ENCODE results near the gene MPEG1.

The MPEG1 gene

DNA sequence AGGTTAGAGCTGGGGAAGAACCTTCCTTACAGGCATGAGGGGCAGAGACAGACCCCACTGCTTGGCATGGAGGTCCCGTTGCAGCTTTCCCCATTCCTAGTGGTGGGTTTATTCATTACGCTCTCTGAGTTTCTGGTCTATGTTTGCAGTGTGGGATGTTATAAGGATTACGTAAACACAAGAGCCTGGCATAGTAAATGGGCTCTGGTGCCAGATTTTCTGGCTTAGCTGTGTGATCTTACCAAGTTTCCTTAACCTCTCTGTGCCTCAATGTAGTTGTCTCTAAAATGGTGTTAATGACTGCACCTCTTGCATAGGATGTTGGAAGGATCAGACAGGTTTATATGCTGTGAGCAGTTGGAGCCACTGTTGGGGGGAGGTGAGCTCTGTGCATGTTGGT lies 25.7 kb downstream of the MPEG1 start:
- DNase-seq, result no peak

DNA sequence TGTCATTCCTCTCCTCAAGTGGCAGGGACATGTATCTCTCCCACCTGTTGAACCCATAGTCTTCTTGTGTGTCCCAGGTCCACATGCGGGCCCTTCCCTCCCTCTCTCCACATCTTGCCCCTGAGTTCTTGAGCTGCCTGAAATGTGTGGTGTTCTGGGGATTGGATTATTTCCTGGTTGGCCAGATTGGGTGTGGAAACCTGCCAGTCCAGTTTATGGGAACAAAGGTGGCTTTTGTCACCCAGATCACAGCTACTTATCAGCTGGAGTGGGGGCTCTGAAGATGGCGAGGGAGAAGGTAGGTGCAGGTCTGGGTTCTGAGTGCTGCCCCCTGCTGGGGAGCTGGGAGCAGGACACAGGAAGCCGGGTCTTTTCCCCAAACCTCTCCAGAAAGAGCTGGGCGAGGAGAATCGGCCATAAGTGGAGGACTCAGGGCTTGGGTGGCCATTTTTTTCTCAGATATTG lies 26.6 kb downstream of the MPEG1 start:
- DNase-seq, result peak; percentile 42

DNA sequence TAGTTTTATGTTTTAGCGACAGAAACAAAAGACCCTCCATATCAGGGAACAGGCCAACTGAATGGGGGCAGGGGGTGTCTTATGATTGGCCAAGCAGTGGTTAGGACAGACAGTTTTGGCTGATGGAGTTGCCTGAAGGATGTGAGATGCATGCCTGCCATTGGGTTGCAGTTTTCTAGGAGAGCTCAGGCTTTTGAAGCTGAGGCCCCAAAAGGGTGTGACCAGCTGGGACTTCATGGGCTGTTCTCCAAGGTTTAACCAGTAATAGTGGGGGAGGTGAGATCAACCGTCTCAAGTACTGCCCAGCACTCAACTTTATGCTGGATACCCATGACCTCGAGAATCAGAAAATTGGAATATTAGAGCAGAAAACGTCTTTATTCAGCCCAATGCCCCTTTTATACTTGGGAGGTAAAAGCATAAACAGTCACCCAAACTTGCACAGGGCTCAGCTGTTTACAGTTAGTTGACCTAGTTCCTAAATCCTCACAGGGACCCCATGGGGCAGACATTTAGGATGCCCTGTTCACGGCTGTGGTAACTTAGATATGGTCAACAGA lies 27.3 kb downstream of the MPEG1 start:
- DNase-seq, result no peak

DNA sequence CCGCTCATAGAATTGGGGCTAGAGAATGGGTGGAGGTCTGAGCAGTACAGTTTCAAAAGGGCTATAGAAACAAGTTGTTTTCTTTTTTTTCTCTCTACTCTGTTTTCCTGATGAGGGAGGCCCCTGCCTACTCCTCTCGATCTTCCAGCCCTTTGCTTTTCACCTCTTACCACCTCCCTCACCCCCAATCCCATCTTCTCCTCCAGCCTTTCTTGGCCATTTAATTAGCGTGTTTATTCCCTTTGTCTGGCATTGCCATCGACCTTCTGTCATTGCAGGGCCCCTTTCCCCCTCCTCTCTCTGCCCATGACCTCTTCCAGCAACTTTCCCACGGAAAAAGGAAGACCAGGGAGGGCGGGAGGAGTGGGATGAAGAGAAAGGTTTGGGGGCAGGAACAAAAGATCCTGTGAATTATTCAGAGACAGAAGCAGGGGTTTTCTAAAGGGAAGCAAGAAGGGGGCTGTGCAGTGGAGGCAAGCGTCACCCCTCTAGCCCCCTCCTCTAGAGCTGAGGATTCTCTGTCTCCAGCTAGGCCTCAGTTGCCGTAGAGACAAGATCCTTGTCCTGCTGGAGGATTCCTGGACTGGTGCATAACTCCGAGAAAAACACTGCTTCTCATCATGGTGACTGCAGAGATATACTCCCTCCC lies 27.9 kb downstream of the MPEG1 start:
- no peak for DNase-seq

DNA sequence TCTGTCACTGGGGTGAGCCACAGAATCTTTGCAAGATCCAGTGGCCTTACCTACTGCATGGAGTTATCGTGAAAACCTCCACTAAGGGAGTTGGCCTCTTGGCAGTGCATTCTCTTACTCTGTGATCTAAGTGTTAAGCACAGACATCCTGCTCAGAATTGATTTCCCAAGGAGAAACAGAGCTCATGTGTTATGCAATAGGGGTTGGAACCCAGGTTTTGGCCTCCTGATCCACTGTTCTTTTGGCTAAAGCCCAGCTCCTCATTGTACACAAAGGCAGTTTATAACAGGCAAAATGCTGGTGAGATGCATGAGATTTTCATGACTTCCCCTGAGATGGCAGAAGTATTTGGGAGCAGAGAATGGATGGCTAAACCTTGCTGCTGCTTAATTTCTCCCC lies 29.0 kb downstream of the MPEG1 start:
- DNase-seq, result no peak

DNA sequence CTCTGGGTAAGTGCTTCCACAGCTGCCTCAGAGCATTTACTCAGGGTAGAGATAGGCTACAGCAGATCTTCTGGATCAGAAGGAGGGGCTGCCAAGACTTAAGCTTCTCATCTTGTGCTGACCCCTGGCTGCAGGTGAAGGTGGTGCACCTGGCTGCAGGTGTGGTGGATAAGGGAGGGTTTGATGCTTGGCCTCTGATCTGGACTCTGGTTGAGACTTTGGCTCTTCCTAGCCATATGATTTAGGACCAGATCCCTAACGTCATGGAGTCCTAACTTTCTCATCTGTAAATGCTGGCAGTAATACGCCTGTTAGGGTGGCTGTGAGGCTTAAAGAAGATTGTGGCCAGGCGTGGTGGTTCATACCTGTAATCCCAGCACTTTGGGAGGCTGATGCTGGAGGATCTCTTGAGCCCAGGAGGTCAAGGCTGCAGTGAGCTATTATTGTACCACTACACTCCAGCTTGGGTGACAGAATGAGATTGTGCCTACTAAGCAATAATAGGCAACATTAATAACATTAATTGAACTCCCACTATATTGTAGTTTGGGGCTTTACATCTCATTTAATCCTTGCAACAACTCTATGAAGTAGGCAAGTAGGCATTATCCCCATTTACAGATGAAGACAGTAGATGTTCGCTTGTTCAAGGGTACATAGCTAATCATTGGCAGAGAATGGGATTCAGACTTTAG lies 30.1 kb downstream of the MPEG1 start:
- DNase-seq, result no peak

DNA sequence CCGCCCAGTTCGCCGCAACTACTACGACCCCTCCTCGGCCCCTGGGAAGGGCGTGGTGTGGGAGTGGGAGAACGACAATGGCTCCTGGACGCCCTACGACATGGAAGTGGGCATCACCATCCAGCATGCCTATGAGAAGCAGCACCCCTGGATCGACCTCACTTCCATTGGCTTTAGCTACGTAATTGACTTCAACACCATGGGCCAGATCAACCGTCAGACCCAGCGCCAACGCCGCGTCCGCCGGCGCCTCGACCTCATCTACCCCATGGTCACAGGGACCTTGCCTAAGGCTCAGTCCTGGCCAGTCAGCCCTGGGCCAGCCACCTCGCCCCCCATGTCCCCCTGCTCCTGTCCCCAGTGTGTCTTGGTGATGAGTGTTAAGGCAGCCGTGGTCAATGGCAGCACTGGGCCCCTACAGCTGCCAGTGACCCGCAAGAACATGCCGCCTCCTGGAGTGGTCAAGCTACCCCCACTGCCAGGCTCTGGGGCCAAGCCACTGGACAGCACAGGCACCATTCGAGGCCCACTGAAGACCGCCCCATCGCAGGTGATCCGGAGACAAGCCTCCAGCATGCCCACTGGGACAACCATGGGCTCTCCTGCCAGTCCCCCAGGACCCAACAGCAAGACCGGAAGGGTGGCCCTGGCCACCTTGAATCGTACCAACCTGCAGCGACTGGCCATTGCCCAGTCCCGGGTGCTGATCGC lies 30.8 kb downstream of the MPEG1 start:
- DNase-seq, result no peak

DNA sequence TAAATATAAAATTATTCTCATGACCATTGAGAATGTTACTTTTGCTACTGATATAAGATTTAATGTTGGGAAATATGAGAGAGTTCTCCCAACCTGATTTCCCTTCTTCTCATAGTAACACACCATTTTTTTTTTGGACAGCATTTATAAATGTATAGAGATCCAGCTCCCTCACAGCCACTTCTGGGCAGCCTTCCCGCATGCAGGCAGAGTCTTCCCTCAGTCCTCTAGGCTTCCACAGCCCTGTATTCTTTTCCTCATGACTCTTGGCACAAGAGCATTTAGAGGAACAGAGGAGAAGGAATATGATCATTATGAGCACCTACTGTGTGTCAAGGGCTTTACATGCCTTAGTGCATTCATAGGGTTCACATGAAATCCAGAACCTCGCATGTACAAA lies 31.8 kb downstream of the MPEG1 start:
- DNase-seq, result no peak

DNA sequence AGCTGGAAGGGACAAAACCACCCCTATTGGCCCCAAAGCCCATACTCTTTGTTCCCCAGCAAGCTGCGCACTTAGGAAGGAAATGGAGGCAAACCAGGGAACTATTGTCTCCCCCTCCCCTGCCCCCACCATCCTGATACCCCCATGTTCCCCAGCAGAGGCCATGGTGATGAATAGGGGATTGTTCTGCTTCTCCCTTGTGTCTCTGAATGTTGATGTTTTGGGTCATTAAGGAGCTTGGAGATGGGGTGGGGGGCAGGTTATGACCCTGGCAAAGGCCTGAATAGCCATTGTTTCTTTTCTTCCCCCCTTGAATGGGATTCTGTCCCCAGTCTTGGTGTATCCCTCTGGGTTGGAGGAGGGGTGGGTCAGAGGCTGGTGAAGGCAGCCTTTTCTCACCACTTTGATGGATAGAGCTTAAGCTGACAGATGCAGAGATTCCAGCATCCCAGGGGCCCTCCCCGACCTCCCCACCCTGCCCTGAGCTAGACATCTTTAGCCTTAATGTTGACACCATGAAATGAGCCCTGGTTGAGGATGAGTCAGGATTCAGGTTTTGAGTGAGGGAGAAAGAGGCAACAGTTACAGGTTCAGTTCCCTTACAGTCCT lies 32.5 kb downstream of the MPEG1 start:
- DNase-seq, result no peak

DNA sequence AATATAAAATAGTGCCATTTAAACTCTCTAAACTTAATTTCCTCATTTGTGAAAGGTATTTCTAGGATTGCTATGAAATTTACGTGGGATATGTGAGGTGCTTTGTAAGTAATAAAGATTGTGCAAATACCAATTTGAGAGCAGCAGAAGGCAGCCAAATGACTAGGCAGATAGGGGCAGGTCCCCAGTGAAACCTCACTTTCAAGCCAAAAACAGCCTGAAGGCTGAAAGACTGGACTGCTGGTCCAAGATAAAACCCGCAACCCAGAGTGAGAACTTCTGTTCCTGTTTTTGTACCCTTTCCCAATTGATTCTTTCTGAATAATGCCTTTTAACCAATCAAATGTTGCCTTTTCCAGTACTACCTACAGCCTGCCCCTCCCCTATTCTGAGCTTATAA lies 33.6 kb downstream of the MPEG1 start:
- DNase-seq, result no peak

DNA sequence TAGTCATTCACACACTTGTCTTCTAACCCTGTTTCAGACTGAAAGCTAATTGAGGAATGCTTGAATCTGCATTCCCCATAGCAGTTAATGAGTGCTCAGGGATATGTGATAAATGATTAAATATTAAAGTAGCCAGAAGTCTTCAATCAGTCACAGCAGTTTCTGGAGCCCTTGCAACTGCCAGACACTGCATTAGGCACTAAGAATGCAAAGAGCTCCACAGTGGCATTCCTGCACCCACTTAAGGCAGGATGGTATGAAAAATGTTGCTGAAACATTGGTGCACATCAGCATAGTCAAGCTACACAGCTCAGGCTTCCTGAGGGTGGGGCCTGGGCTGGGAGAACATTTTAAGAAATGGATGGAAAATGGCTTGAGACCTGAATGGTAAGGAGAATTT lies 34.3 kb downstream of the MPEG1 start:
- no peak for DNase-seq

DNA sequence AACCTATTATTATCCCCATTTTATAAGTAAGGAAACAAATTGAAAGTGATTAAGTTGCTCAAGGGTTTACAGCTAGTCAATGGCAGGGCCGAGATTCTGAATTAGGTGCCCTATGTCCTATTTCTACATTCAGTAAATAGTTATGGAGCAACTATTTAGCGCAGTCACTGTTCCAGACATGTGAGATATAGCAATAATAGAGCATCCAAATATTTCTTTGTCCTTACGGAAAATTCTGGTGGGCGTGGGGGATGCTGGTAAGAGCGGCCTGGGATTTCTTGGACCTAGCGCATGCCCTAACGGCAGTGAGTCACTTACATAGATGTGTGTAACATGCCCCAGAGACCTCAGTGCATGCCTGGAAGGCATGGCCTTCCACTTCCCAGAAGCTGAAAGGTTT lies 36.4 kb downstream of the MPEG1 start:
- no peak for DNase-seq

DNA sequence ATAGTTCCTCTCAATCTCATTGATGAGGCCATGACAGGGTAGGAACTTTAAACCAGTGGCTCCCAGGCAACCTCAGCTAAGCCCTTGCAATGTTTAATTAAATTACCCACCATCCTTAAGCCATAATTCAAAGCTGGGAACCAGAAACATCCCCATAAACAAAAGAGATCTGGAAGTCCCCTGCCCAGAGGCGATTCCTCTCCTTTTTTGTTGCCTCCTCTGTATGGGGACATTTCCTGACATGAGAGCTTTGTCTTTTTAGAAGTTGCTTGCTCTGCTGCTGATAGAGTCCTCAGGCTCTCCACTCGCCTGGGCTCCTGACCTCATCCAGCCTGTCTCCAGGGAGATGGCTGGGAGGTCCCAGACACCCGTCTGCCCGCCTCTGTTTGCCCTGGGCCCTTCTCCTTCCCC lies 37.6 kb downstream of the MPEG1 start:
- no peak for DNase-seq

DNA sequence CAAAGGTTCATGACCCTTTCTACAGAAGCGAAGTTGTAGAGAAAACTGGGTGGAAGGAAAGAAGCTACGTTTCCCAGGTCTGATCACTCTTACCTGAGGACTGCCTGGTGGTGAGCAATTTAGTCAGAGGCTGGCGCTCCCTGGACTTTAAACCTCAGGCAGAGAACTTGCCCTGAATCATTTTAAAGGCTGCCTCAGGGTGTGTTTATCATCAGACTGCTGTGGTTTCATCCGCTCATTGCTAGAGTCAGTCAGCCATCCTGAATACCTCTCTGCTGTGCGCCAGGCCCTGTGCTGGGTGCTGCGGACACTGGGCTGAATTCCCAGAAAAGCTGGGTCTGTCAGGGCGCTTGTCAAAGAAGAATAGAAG lies 38.1 kb downstream of the MPEG1 start:
- DNase-seq, result no peak

DNA sequence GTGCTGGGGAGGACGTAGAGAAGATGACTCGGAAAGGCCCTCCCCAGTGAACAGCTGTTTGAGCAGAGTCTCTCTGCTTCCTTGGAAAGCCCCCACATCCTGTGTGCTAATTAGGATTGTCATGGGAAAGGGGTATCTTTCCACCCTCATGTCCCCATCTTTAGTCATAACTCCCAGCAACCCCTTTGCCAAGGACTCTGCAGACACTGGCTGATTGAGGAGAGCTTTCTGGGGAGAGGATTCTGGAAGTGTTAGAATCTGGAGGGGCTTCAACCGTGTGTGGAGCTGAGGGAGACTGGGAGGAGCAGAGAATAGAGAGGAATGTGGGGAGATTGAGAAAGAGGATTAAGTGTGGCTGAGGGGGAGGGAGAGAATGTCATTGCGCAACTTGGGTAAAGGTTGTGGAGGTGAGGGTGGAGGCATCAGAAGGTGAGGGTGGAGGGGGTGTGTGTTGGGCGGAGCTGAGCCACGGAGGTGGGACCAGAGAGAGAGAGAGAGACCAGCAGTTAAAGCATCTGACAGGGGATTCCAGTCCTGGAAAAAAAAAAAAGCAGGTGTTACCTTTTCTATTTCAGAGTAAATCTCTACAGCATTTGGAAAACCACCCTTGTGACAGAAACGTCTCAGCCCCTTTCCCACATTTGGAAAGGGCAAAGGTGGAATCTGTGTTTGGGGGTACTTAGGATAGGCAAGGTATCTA lies 38.6 kb downstream of the MPEG1 start:
- no peak for DNase-seq

DNA sequence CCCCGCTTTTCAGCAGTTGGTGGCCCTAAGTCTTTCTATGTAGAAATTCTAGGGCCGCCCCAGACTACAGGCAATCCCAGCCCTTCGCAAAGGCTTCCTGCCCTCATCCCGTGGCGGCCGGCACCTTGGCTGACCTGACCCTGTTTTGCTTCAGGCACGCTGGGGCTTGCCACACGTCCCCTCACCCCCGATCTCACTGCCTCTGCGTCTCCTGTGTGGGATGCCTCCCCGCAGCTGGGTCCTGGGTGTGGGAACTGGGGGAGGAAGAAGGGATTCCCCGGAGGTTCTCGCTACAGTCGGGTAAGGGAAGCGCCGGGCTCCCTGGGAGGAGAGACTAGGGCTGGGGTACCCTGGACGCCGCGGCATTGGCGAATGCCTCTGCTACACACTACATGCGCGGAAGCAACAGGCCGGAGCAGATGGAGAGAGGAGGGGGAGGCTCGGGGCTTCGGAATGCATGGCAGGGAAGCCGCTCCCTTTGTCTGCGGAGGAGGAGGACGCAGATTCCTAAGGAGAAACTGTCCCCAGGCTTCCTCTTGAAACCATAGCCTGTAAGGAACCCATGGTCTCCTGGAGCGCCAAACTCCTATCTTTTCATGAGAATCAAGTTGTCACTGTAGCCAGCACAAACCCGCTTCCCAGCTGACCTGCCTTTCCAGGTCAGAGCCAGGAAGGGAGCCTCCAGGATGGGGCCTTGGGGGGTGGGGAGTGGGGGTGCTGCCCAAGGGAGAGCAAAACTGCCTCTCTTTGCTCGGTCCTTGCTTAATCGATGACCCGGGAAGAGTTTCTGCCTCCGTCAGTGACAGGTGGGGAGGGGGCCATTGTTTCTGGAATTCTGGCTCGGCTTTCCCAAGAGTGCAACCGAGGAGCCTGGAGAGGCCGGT lies 39.4 kb downstream of the MPEG1 start:
- DNase-seq, result no peak

DNA sequence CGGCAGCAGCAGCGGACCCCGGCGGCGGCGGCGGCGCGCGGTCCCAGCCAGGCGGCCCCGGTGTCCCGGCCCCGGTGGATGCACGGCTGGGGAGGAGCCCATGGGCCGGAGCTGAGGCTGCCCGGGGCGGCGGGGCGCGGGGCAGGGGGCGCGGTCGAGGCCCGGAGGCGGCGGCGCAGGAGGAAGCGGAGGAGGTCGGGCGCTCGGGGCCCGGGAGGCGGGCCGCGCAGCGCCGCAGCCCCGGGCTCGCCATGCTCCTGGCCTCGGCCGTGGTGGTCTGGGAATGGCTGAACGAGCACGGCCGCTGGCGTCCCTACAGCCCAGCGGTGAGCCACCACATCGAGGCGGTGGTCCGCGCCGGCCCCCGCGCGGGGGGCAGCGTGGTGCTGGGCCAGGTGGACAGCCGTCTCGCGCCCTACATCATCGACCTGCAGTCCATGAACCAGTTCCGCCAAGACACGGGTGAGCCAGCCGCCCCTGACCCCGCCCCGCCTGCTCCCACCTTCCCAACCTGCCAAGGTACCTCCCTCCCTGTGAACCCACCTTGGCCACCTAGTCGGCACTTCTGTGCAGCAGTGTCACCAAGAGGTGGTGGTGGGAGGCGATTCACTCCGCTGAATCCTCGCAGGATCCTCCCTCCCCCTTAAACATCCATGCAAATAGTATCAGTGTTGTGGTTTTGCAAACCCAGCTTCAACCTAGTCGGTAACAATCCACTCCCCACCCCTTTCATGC lies 40.2 kb downstream of the MPEG1 start:
- DNase-seq, result peak; percentile 21

DNA sequence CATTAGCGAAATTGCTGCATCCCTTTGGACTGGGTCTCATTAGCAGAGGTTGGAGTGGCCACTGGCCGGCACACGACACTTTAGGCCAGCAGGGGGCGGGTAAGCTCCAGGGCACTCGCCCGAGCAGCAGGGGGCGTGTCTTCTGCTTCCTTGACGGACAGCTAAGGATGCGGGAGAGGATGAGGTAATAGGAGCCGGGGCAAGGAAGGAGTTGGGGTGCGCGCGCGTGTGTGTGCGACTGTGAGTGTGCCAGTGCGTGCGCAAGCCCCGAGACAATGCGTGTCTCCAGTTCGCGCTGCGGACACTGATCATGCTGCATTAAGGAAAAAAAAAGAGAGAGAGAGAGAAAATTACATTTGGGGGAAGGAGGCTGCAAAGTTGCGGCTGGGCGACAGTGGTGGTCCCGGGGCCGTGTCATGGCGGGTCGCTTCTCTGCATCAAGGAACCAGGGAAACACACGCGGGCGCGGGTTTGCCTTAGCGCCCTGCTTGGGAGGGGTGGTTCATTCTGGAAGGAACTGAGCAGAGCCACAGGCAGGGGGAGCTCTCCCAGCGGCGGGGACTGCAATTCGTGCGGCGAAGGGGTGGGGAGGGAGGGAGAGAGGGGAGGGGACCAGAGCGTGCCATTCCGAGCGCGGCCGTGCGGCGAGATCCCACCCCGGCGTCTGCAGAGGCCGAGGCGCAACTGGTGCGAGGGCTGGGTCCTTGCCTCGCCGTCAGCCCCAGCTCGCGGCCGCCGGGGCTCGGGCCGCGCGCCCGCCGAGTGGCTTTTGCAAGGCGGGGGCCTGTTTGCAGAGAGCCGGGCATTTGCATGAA lies 41.0 kb downstream of the MPEG1 start, which contains the start of gene DTX4:
Gene DTX4 (plus strand): TSS at position 625 of the 815 bp plus-strand sequence. CDS start 464 bp downstream, outside the sequence.
- DNase-seq, result peak; percentile 85

DNA sequence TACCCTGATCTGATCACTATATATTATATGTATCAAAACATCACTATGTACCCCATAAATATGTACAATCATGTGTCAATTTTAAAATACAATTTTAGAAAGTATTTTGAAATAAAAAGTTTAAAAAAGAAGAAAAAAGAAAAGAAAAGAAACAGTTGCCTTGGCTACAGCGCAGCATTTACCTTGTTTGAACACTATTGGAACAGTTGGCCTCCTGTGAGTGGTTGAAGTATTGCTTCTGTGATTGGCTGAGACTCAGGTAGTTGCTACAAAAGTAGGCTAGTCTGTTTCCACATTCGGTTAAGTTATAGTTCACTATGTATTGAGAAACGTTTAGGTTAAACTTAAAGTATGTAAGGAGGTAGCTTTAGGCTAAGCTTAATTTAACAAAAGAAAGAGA lies 48.7 kb downstream of the MPEG1 start:
- DNase-seq, result no peak
